CD4-positive, alpha-beta T cell (primary cell): ENCODE measurements around the gene GRM4. TPM values are rescaled to one million over a fixed set of nuclear protein-coding genes. Genes with fewer than 3 reads are reported as not detected.

Experiments used
- ATAC-seq: fragments of 200-7000 bp; cut with Tn5 transposase; one replicate; pipeline ENCODE4 v1.10.0; 2022; ENCODE audit warnings: mild to moderate bottlenecking; ENCODE audit not compliant: poor library complexity
- CTCF ChIA-PET: fragments of 350-600 bp; sonication (Branson Sonifier 250); formaldehyde crosslinking; loops from one replicate; lab custom pipeline; 2021; ENCODE audit warnings: antibody characterized with exemption, inconsistent platforms; lab: Charles Lee
- POLR2A ChIA-PET: fragments of 350-600 bp; sonication (Branson Sonifier 250); formaldehyde crosslinking; loops from one replicate; lab custom pipeline; 2021; ENCODE audit warnings: antibody characterized with exemption, inconsistent platforms; lab: Charles Lee
- DNase-seq, 14 experiments: peaks; one replicate each; pipeline ENCODE4 v3.0.0-alpha.2; 2013 to 2020; ENCODE audit warnings: mixed read lengths in 2 of 14
- H3K27ac ChIP-seq, 2 donors: one replicate each; pipeline versions ENCODE4 v1.5.1 to v1.7.0; 2013; ENCODE audit warnings: low read length in 2 of 2, low read depth in 1 of 2, mild to moderate bottlenecking in 1 of 2
- H3K27me3 ChIP-seq, 2 experiments: 1 replicate in 1 of 2; 2 replicates in 1 of 2; pipeline versions ENCODE4 v1.6.1 to v1.7.0; 2013; ENCODE audit warnings: low read length in 2 of 2, control low read depth in 1 of 2, mild to moderate bottlenecking in 1 of 2, moderate library complexity in 1 of 2; ENCODE audit not compliant: insufficient read depth in 2 of 2, control insufficient read depth in 1 of 2
- H3K36me3 ChIP-seq: one replicate; pipeline ENCODE4 v1.6.1; 2013; ENCODE audit warnings: low read length, control low read depth; ENCODE audit not compliant: insufficient read depth
- H3K4me1 ChIP-seq: one replicate; pipeline ENCODE4 v1.6.1; 2013; ENCODE audit warnings: low read length, control low read depth; ENCODE audit not compliant: insufficient read depth
- H3K4me3 ChIP-seq: one replicate; pipeline ENCODE4 v1.5.1; 2013; ENCODE audit warnings: mild to moderate bottlenecking, low read length, moderate library complexity
- H3K9me3 ChIP-seq, 2 experiments: 1 replicate in 1 of 2; 2 replicates in 1 of 2; pipeline versions ENCODE4 v1.6.1 to v1.7.0; 2013; ENCODE audit warnings: low read length in 2 of 2, mild to moderate bottlenecking in 2 of 2, control low read depth in 1 of 2, moderate library complexity in 1 of 2; ENCODE audit not compliant: control insufficient read depth in 1 of 2, insufficient read depth in 1 of 2
- H3K27ac Mint-ChIP-seq: one replicate; pipeline ENCODE4 v1.8.0; 2020; ENCODE audit warnings: mixed read lengths
- H3K27me3 Mint-ChIP-seq: one replicate; pipeline ENCODE4 v1.8.0; 2021; ENCODE audit warnings: mixed read lengths
- H3K36me3 Mint-ChIP-seq: one replicate; pipeline ENCODE4 v1.8.0; 2021; ENCODE audit warnings: low read depth, mixed read lengths
- H3K4me1 Mint-ChIP-seq: one replicate; pipeline ENCODE4 v1.8.0; 2021; ENCODE audit warnings: low read depth, mixed read lengths
- H3K4me3 Mint-ChIP-seq: one replicate; pipeline ENCODE4 v1.8.0; 2020; ENCODE audit warnings: mild to moderate bottlenecking, mixed read lengths
- H3K9me3 Mint-ChIP-seq: one replicate; pipeline ENCODE4 v1.8.0; 2020; ENCODE audit warnings: mixed read lengths
- intact Hi-C, 2 experiments: fragments of 100-400 bp; cut with DNase I in 1 of 2; cut with micrococcal nuclease in 1 of 2; formaldehyde crosslinking; loops; one replicate each; pipeline versions ENCODE4 v1.15.1 to v1.9.0; 2023 to 2025; cut with DNase I, micrococcal nuclease
- total RNA-seq, 174 experiments: library from RNA in 2 of 174; stranded (reverse) in 2 of 174; gene quantifications; one replicate each; pipeline ENCODE4 v1.2.3 and lab custom pipeline; 2021 to 2026
- TF ChIP-seq, protein P1 (sequence below): fragments of 200-600 bp; IDR thresholded peaks from one replicate; pipeline ENCODE4 v1.8.0; 2022; ENCODE audit warnings: antibody characterized with exemption, mild to moderate bottlenecking

GRM4 gene
- total RNA-seq, 2 experiments from 2014 or later = 0.08 TPM; not detected in 1

- intact Hi-C loops = no loop called here
- Mint-ChIP-seq H3K27me3 (no peaks in the 10 kb centered on the region), H3K36me3 (no peaks in the 10 kb centered on the region), H3K4me1 (peaks cover 6% of the 10 kb centered on the region), H3K4me3 (no peak overlapping the region), H3K9me3 (no peaks in the 10 kb centered on the region), H3K27ac (no peak overlapping the region)
- no peak for DNase-seq
- ChIA-PET CTCF (no interaction called here), POLR2A (no interaction called here)
- Histone ChIP-seq H3K4me1 (peaks cover 2% of the 10 kb centered on the region), H3K27me3 (no peaks in the 10 kb centered on the region), H3K36me3 (no peaks in the 10 kb centered on the region), H3K27ac (no peak overlapping the region), H3K9me3 (no peaks in the 10 kb centered on the region), H3K4me3 (no peak overlapping the region)
- TF ChIP-seq, protein P1, sequence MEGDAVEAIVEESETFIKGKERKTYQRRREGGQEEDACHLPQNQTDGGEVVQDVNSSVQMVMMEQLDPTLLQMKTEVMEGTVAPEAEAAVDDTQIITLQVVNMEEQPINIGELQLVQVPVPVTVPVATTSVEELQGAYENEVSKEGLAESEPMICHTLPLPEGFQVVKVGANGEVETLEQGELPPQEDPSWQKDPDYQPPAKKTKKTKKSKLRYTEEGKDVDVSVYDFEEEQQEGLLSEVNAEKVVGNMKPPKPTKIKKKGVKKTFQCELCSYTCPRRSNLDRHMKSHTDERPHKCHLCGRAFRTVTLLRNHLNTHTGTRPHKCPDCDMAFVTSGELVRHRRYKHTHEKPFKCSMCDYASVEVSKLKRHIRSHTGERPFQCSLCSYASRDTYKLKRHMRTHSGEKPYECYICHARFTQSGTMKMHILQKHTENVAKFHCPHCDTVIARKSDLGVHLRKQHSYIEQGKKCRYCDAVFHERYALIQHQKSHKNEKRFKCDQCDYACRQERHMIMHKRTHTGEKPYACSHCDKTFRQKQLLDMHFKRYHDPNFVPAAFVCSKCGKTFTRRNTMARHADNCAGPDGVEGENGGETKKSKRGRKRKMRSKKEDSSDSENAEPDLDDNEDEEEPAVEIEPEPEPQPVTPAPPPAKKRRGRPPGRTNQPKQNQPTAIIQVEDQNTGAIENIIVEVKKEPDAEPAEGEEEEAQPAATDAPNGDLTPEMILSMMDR = no peak
- ATAC-seq = no peak
Observed at GRCh38 chr6:34039943-34040342, 105.9 kb downstream of the GRM4 start.

- POLR2A ChIA-PET = no interaction called here
- Mint-ChIP-seq H3K4me3 (no peak overlapping the region), H3K36me3 (no peaks in the 10 kb centered on the region), H3K9me3 (no peaks in the 10 kb centered on the region), H3K27me3 (no peaks in the 10 kb centered on the region), H3K27ac (no peak overlapping the region), H3K4me1 (no peaks in the 10 kb centered on the region)
- DNase-seq = no peak
- ATAC-seq = no peak
- Histone ChIP-seq H3K4me3 (no peak overlapping the region), H3K4me1 (no peaks in the 10 kb centered on the region), H3K36me3 (no peaks in the 10 kb centered on the region), H3K9me3 (no peaks in the 10 kb centered on the region), H3K27ac (no peak overlapping the region), H3K27me3 (no peaks in the 10 kb centered on the region)
- CTCF ChIA-PET = no interaction called here
- intact Hi-C loops = no loop called here
- TF ChIP-seq, protein P1 = no peak
Observed at GRCh38 chr6:34037151-34037550, 108.7 kb downstream of the GRM4 start.

GRCh38 chr6:34036357-34037069 lies 109.4 kb downstream of the GRM4 start:
- no peaks in the 10 kb centered on the region for H3K36me3 ChIP-seq
- intact Hi-C loops = no loop called here
- no peak overlapping the region for H3K27ac ChIP-seq
- no peak overlapping the region for H3K4me3 ChIP-seq
- no peaks in the 10 kb centered on the region for H3K4me1 ChIP-seq
- TF ChIP-seq, protein P1 = no peak
- H3K4me3 Mint-ChIP-seq = no peak overlapping the region
- H3K4me1 Mint-ChIP-seq = no peaks in the 10 kb centered on the region
- no peaks in the 10 kb centered on the region for H3K27me3 ChIP-seq
- H3K27me3 Mint-ChIP-seq = no peaks in the 10 kb centered on the region
- DNase-seq (no peak), ATAC-seq (no peak)
- no peaks in the 10 kb centered on the region for H3K36me3 Mint-ChIP-seq
- H3K27ac Mint-ChIP-seq = no peak overlapping the region
- no peaks in the 10 kb centered on the region for H3K9me3 Mint-ChIP-seq
- H3K9me3 ChIP-seq = no peaks in the 10 kb centered on the region
- CTCF ChIA-PET = no interaction called here
- POLR2A ChIA-PET = no interaction called here
